CD4-positive, alpha-beta T cell treated with Interferon gamma for 1 hour (primary cell): Measurements from ENCODE around the gene AKAP10.
"Not testable (repeated sequence)": the region's sequence is repeated elsewhere in the genome, so short reads cannot be mapped to it uniquely, and the experiment has no call there.

Source experiments
- DNase-seq: peaks from one replicate; pipeline ENCODE4 v3.0.0-alpha.2; 2020

AKAP10 gene, protein sequence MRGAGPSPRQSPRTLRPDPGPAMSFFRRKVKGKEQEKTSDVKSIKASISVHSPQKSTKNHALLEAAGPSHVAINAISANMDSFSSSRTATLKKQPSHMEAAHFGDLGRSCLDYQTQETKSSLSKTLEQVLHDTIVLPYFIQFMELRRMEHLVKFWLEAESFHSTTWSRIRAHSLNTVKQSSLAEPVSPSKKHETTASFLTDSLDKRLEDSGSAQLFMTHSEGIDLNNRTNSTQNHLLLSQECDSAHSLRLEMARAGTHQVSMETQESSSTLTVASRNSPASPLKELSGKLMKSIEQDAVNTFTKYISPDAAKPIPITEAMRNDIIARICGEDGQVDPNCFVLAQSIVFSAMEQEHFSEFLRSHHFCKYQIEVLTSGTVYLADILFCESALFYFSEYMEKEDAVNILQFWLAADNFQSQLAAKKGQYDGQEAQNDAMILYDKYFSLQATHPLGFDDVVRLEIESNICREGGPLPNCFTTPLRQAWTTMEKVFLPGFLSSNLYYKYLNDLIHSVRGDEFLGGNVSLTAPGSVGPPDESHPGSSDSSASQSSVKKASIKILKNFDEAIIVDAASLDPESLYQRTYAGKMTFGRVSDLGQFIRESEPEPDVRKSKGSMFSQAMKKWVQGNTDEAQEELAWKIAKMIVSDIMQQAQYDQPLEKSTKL

DNA sequence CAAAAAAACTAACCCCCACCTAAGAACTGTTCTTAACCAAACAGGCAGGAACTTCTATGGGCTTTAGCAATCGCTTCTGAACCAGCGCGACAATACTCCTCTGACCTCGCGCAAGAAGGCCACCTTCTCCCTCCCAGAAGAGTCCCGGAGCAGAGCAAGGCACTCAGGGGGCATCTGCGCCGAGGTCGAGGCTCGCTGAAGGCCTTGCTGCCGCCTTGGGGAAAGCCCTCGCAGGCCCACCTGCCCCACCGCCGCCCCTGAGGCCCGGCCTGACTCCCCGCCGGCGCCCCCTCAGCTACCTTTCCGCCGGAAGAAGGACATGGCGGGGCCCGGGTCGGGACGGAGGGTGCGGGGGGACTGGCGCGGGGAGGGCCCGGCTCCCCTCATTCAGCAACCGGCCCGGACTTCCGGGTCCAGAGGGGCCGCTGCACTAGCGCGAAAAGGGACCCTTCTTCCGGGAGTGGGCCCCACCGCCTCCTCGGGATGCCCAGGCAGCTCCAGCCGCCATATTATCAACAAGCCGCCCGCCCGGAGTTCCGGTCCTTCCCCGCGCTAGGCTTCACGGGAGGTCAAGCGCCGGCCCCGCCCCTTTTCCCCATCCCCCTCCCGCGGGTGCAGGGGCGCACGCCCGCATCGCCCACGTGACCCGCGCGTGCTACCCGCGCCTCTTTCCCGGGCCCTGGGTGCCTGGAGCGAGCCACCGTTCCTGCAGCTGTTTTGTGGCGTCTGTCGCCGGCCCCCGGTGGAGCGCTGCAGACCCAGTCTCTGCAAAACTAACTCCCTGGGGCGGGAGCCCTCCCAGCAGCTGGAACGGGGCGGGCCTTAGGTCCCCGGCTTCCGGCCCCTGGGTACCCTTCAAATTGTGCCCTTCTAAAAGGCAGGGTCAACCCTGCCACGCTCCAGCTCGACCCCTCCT, at the start of gene AKAP10:
Gene AKAP10 (minus strand): TSS at position 536 of the 916 bp plus-strand sequence. CDS start 149 bp downstream, at position 387.
- DNase-seq = peak; percentile 89

GRCh38 chr17:20026960-20027359, 49.3 kb upstream of the AKAP10 start:
- no peak for DNase-seq

DNA sequence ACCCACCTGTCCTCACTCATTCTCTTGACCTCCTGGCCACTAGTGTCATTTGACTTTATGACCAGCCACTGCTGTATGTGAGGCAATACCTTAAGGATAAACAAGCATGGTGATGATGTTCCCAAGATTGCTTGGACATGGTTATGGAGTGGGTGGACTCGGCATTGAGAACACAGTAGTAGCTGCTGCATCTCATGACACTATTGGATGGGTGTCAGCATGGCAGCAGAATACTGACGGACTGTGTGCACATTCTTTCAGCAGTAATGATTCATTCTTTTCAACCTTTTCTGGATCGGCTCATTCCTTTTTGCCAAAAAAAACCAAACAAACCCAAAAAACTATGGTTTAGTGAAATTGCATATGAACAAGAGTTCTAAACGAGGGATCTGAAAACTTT, 45.1 kb upstream of the AKAP10 start:
- DNase-seq = no peak

DNA sequence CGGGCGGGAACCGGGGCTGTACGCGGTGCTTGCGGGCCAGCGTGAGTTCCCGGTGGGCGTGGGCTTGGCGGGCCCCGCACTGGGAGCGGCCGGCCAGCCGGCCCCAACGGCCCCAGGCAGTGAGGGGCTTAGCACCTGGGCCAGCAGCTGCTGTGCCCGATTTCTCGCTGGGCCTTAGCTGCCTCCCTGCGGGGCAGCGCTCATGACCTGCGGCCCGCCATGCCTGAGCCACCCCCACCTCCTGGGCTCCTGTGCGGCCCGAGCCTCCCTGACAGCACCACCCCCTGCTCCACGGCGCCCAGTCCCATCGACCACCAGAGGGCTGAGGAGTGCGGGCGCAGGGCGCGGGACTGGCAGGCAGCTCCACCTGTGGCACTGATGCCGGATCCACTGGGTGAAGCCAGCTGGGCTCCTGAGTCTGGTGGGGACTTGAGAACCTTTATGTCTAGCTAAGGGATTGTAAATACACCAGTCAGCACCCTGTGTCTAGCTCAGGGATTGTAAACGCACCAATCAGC, 38.9 kb upstream of the AKAP10 start:
- DNase-seq = not testable (repeated sequence)

DNA sequence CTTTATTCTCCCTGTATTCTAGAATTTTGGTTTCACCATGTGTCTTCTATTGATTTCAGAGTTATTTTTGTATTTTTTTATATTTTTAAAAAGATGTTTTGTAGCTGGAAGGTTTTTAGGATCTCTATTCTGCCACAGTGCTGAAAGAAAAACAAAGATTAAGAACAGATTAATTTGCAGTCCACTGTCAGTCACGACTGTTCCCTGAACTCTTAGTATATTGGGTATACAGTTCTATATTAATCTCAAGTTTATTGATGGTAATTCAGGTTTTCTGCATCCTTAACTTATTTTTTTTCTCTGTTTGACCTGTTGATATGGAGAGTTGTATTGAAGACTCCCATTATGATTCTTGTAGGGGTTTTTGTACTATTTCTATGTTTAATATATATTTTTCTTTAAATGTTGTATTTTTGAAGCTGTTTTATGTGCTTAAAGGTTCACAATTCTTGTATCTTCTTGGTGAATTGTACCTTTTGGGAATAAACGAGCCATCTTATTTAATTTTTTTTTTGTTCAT, 34.4 kb upstream of the AKAP10 start:
- no peak for DNase-seq

GRCh38 chr17:20010936-20011335, 33.3 kb upstream of the AKAP10 start:
- no peak for DNase-seq

DNA sequence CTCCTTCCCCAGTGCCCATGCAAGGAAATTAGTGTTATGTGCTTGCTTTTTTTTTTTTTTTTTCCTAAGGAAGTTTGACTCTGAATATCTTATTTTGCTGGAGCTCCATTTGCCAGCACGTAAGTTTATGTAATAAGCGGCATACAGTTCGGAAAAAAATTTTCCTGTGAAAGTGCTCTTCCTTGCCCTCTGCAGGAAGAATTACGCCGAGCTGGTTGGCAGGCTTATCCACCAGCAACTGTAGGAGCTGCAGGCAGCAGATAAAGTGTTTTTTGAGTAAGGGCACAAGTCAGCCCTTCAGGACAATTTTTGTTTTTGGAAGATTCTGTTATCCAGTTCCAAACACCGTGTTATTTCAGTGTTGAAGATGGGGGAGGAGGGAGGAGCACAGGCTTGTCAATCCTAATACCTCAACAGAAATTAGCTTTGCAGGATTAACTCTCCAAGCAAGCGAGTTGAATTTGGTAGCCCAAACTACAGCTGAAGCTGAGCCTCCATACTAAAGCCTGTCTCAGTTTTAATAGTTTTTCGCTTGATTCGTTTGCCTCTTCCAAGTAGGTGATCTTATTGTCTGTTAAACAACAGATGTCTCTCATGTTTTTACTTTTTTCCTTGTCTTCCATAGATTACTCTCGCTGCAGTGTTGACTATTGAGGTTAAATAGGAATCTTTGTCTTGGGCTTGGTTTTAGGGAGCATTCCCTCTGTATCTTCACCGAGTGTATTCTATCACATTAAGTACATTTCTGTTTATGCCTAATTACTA, 32.7 kb upstream of the AKAP10 start:
- DNase-seq = no peak

DNA sequence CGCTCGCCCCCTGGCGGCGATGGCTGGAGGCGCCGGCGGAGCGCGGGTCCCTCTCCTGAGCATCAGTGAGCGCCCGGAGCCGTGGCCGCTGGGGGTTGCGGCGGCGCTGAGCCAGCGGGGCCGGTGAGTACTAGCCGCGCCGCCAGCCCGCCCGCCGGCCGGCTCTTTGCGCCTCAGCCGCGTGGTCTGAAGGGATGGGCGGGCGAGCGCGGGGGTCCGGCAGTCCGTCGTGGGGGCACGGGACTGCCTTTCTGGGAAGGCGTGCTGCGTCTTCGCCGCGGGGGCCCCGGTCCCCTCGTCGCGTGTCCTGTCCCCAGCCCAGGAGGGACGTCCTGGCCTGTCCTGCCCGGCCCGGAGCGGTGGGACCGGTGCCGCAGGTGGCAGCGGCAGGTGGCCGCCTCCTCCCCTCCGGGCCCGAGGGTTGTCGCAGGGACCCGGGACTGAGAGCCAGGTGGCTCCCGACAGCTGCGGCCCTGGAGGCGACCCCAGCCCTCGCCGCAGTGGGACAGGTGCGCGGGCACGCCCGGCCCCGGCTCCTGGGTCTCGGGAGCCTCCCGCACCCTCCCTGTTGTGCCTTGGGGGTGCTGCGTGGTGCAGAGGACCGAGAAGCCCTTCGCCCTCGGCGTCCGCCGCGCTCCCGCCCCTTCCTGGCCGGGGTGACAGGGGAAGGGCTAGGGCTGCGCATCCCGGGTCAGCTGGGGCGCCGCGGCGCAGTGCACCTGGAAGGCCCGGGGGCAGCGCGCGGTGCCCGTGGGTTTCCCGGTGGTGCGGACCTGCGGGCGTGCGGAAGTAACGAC, 31.9 kb upstream of the AKAP10 start, which contains the start of gene SPECC1:
Gene SPECC1 (plus strand): TSS at position 58 of the 797 bp plus-strand sequence. CDS start 87,293 bp downstream, outside the sequence.
- DNase-seq = peak; percentile 83

DNA sequence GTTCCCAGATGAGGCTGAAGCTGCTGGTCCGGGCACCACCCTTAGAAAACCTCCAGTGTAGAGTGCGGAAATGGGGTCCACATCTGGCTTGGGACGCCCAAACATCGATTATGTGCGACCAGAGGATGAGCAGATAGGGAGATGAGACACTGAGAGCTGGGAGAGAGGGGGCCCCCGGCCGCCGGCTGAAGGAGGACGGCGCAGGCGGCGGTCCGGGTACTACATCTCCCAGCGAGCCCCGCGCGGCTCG, 31.3 kb upstream of the AKAP10 start:
- DNase-seq = no peak

GRCh38 chr17:20008242-20009051, 30.8 kb upstream of the AKAP10 start:
- DNase-seq = no peak

GRCh38 chr17:19996502-19996901, 18.9 kb upstream of the AKAP10 start:
- no peak for DNase-seq

DNA sequence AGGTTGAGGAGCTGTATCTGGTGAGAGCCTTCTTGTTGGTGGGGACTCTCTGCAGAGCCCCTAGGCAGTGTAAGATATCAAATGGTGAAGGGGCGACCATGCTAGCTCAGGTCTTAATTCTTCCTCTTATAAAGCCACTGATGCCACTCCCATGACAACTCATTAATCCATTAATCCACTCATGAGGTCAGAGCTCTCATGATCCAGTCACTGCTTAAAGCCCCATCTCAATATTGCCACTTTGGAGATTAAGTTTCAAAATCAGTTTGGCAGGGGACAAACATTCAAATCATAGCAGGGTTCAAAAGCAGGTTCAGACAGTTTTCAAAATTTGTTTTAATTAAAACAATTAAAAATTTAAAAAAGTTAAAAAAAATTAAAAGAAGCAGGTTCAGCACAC, 18.5 kb upstream of the AKAP10 start:
- no peak for DNase-seq

DNA sequence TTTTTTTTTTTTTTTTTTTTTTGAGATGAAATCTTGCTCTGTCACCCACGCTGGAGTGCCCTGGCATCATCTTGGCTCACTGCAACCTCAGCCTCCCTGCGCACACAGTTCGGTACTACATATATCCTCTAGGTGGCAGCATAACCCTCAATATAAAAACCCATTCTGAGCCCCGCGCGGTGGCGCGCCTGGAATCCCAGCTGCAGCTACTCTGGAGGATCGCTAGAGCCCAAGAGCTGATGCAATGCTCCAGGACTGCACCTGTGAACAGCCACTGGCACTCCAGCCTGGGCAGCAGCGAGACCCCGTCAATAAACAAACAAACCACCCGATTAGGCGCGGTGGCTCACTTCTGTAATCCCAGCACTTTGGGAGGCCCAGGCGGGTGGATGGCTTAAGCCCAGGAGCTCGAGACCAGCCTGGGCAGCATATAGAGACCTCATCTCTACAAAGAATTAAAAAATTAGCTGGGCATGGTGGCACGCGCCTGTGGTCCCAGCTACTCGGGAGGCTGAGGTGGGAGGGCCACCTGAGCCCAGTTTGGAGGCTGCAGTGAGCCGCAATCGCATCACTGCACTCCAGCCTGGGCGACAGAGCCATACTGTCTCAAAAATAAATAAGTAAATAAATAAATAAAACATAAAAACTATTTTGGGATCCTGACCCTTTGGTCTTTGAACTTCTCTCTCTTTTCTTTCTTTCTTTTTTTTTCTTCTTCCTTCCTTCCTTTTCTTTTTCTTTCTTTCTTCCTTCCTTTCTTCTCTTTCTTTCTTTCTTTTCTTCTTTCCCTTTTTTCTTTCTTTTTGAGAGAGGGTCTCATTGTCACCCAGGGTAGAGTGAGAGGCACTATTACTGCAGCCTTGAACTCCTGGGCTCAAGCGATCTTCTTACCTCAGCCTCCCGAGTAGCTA, 15.4 kb upstream of the AKAP10 start:
- peak; percentile 69 for DNase-seq

GRCh38 chr17:19991252-19991885, 13.7 kb upstream of the AKAP10 start:
- DNase-seq = no peak

DNA sequence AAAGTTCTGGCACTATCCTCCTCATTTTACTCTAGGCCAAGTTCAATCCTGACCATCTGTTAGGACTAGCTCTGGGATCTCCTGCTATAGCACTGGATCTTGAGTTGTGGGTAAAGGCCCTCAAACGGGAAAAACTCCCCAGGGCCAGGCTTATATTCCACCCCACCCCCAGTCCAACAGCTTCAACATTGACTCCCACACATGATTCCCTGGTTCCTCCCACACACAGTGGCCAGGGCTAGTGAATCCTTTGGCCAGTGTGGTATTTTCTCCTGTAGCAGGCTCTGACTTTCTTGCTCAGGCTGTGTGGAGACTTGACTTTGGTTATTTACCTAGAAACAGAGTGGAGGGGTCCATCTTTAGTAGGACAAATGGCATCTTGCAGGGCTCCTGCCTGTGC, 10.3 kb upstream of the AKAP10 start:
- no peak for DNase-seq

GRCh38 chr17:19986941-19987861, 9.6 kb upstream of the AKAP10 start:
- no peak for DNase-seq

DNA sequence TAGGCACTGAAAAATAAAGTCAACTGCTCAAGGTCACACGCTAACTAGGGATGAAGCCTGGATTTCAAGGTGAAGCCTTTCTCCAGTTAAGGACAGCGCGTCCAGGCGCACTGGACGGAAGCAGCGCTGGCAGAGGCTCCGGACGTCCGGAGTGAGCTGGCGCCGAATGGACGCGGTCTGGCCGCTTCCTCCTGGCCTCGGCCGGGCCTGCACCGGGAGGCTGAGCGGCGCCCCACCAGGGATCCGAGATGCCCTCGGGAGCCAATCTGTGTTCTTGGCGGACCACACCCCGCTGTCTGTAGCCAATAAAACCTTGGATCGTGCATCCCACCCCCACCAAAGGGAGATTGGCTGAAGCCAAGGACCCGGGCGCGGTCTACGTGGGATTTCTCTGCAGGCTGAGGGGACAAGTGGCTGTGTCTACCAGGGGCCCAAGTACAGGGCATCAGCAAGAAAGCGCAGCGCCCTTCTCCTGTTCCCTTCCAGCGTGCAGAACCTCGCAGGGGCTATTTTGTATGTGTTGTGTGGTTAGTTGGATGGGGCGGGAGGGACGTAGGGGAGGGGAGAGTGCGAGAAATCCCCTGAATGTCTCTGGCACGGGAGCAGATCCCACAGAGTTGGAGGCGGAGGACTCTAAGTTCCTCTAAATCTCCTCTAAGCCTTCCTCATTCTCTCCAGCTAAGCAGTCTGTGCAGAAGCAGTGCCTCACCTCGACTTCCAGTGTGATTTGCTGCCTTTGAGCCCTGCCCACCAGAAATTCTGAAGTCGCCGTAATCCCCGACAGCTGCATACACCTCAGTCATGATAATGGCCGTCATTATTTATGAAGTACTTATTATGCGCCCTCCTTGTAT, 2.5 kb upstream of the AKAP10 start:
- peak; percentile 11 for DNase-seq
